Stomach smooth muscle (tissue), 2 donors: ENCODE data around the gene GABBR2.

Source experiments
- H3K27ac ChIP-seq: one replicate; pipeline ENCODE4 v1.7.0; 2013; ENCODE audit warnings: mild to moderate bottlenecking, low read length, inconsistent platforms
- H3K27me3 ChIP-seq, 2 donors: one replicate each; pipeline ENCODE4 v1.7.0; 2013; ENCODE audit warnings: low read length in 2 of 2; ENCODE audit not compliant: insufficient read depth in 2 of 2, control insufficient read depth in 1 of 2
- H3K36me3 ChIP-seq, 2 donors: one replicate each; pipeline ENCODE4 v1.7.0; 2013; ENCODE audit warnings: low read length in 2 of 2; ENCODE audit not compliant: control insufficient read depth in 2 of 2, insufficient read depth in 2 of 2
- H3K4me1 ChIP-seq: one replicate; pipeline ENCODE4 v1.7.0; 2013; ENCODE audit warnings: low read length; ENCODE audit not compliant: control insufficient read depth, insufficient read depth
- H3K4me3 ChIP-seq, 2 donors: one replicate each; pipeline ENCODE4 v1.7.0; 2013; ENCODE audit warnings: low read length in 2 of 2
- H3K9ac ChIP-seq, 2 donors: one replicate each; pipeline ENCODE4 v1.7.0; 2013; ENCODE audit warnings: low read length in 2 of 2, mild to moderate bottlenecking in 1 of 2
- H3K9me3 ChIP-seq, 2 donors: one replicate each; pipeline ENCODE4 v1.7.0; 2013; ENCODE audit warnings: low read length in 2 of 2; ENCODE audit not compliant: control insufficient read depth in 2 of 2
- donor health status: healthy.
- donor health status: Pancreatic carcinoma.

GABBR2 gene

GRCh38 chr9:98370976-98371315, 337.8 kb downstream of the GABBR2 start:
- Histone ChIP-seq H3K9me3 (peaks cover 0 to under 1% of the 10 kb centered on the region in 2 donors), H3K27ac (no peak overlapping the region), H3K4me3 (no peak overlapping the region), H3K36me3 (no peaks in the 10 kb centered on the region), H3K4me1 (no peaks in the 10 kb centered on the region), H3K27me3 (peaks cover 0 to 2% of the 10 kb centered on the region in 2 donors), H3K9ac (no peak overlapping the region)

- no peak overlapping the region for H3K27ac ChIP-seq
- H3K36me3 ChIP-seq = no peaks in the 10 kb centered on the region
- no peak overlapping the region for H3K4me3 ChIP-seq
These were observed 338.3 kb downstream of the GABBR2 start for GRCh38 chr9:98370300-98370975.

DNA sequence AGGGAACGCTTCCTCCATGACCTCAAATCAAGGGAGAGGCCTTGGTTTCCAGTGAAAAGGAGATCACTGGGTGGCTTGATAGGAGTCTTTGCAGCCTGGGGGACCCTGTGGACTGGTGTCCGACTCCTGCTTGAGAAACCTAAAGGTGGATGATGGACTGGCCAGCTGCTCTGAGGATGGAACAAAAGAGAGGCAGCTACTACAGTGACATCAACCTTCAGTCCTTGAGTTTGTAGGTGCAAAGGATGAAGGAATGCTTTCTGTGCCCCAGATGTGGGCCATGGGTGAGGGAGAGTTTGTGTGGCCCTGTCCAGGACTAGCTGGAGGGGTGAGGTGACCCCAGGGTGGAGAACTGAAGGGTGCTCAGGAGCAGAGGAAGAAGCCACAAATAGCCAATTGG, 338.8 kb downstream of the GABBR2 start:
- peaks cover 8% of the 10 kb centered on the region in 2 donors for H3K9me3 ChIP-seq
- H3K4me1 ChIP-seq = no peaks in the 10 kb centered on the region
- H3K9ac ChIP-seq = no peak overlapping the region
- no peak overlapping the region for H3K27ac ChIP-seq
- H3K27me3 ChIP-seq = peaks cover 0 to 2% of the 10 kb centered on the region in 2 donors
- H3K4me3 ChIP-seq = no peak overlapping the region
- no peaks in the 10 kb centered on the region for H3K36me3 ChIP-seq

More at GRCh38 chr9:98370300-98370975, 338.3 kb downstream of the GABBR2 start:
- Histone ChIP-seq H3K9me3 (peaks cover 3 to 4% of the 10 kb centered on the region in 2 donors), H3K27me3 (peaks cover 0 to 2% of the 10 kb centered on the region in 2 donors), H3K9ac (no peak overlapping the region), H3K4me1 (no peaks in the 10 kb centered on the region)

DNA sequence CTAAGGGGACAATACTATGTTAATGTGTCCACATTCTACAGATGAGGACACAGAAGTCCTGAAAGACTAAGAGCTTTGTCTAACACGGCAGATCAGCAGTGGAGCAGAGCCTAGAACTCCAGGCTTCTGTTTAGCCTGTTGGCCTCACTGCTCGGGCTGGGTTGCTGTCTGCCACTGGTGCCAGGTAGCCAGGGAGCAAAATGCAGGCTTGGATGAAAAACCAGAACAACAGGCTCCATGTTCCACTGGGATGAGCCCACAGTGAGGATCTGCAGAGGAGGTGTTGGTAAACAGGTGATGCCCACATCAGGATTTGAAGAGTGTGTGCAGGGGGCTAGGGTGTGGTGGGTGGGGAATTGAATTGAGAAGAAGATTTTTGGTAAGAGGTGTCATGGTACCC, 339.3 kb downstream of the GABBR2 start:
- H3K27ac ChIP-seq = no peak overlapping the region
- peaks cover 8 to 9% of the 10 kb centered on the region in 2 donors for H3K9me3 ChIP-seq
- no peaks in the 10 kb centered on the region for H3K36me3 ChIP-seq
- H3K4me1 ChIP-seq = no peaks in the 10 kb centered on the region
- H3K9ac ChIP-seq = no peak overlapping the region
- no peaks in the 10 kb centered on the region for H3K27me3 ChIP-seq
- no peak overlapping the region for H3K4me3 ChIP-seq

GRCh38 chr9:98369066-98369425, 339.7 kb downstream of the GABBR2 start:
- H3K36me3 ChIP-seq = no peaks in the 10 kb centered on the region
- no peaks in the 10 kb centered on the region for H3K27me3 ChIP-seq
- no peak overlapping the region for H3K27ac ChIP-seq
- no peak overlapping the region for H3K9ac ChIP-seq
- peaks cover 8 to 9% of the 10 kb centered on the region in 2 donors for H3K9me3 ChIP-seq
- H3K4me1 ChIP-seq = no peaks in the 10 kb centered on the region
- H3K4me3 ChIP-seq = no peak overlapping the region

DNA sequence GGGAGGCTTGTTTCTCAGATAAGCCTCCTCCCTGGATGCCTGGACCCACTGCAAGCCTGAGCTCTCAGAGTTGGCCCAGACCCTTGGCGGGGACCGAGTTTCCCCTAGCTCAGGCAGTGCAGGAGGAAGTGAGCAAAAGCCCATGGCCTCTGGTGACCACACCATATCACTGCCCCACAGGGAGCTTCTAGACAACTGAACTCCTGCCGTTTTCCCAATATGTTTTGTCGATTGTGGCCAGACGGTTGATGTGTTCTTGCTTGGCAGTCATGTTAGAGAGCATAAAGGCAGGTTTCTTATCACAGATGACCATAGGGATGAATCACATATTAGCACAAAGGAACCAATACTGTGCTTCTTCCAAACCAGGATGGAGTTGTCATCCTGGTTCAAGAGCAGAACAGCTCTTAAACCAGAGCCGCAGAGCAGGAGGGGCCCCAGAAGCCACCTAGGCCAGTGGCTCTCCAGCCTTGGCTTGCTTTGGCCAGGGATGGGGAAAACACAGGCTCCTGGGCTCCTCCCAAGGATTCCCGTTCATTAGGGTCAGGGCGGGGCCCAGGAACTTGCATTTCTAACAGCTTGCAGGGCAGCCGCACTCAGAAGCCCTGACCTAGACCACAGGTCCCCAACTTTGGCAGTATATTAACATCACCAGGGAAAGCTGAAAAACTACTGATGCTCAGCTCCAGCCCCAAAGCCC, 340.2 kb downstream of the GABBR2 start:
- no peaks in the 10 kb centered on the region for H3K27me3 ChIP-seq
- H3K9me3 ChIP-seq = peaks cover 8 to 9% of the 10 kb centered on the region in 2 donors

GRCh38 chr9:98367923-98368322, 340.8 kb downstream of the GABBR2 start:
- no peak overlapping the region for H3K27ac ChIP-seq
- H3K9ac ChIP-seq = no peak overlapping the region
- no peaks in the 10 kb centered on the region for H3K27me3 ChIP-seq
- H3K36me3 ChIP-seq = no peaks in the 10 kb centered on the region
- H3K4me1 ChIP-seq = no peaks in the 10 kb centered on the region
- no peak overlapping the region for H3K4me3 ChIP-seq
- peaks cover 8 to 9% of the 10 kb centered on the region in 2 donors for H3K9me3 ChIP-seq

More for the DNA sequence above, 340.2 kb downstream of the GABBR2 start:
- Histone ChIP-seq H3K27ac (no peak overlapping the region), H3K4me3 (no peak overlapping the region), H3K9ac (no peak overlapping the region), H3K36me3 (no peaks in the 10 kb centered on the region), H3K4me1 (no peaks in the 10 kb centered on the region)

GRCh38 chr9:98367371-98367900, 341.3 kb downstream of the GABBR2 start:
- Histone ChIP-seq H3K4me1 (no peaks in the 10 kb centered on the region), H3K4me3 (no peak overlapping the region), H3K27me3 (no peaks in the 10 kb centered on the region), H3K9ac (no peak overlapping the region), H3K36me3 (no peaks in the 10 kb centered on the region), H3K27ac (no peak overlapping the region), H3K9me3 (peaks cover 8 to 9% of the 10 kb centered on the region in 2 donors)

GRCh38 chr9:98365781-98366180, 343.0 kb downstream of the GABBR2 start:
- no peak overlapping the region for H3K4me3 ChIP-seq
- no peaks in the 10 kb centered on the region for H3K4me1 ChIP-seq
- H3K9ac ChIP-seq = no peak overlapping the region
- H3K27ac ChIP-seq = no peak overlapping the region
- no peaks in the 10 kb centered on the region for H3K27me3 ChIP-seq
- no peaks in the 10 kb centered on the region for H3K36me3 ChIP-seq
- peaks cover 8 to 9% of the 10 kb centered on the region in 2 donors for H3K9me3 ChIP-seq

- Histone ChIP-seq H3K36me3 (no peaks in the 10 kb centered on the region), H3K4me3 (no peak overlapping the region), H3K27me3 (no peaks in the 10 kb centered on the region), H3K4me1 (no peaks in the 10 kb centered on the region), H3K9me3 (peaks cover 8 to 9% of the 10 kb centered on the region in 2 donors), H3K9ac (no peak overlapping the region), H3K27ac (no peak overlapping the region)
These were observed 343.5 kb downstream of the GABBR2 start for GRCh38 chr9:98365227-98365669.

DNA sequence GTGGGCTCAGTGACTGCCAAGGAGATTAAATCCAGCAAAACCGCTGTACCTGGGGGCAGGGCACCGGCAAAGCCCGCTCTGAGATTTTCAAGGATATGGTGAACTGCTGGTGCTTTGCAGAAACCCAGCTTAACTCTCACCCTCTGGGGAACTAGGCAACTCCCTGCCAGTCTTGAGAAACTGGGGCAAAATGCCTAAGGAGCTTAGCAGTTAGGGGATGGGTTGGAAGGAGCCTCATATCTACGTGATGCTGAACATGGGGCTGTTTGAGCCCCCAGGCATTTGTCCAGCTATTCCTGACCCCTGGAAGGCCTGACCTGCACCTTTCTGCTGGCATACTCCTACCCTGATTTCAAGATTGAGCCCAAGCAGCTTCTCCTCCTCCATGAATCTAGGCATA, 344.6 kb downstream of the GABBR2 start:
- H3K27me3 ChIP-seq = no peaks in the 10 kb centered on the region
- H3K4me1 ChIP-seq = no peaks in the 10 kb centered on the region
- H3K27ac ChIP-seq = no peak overlapping the region
- no peak overlapping the region for H3K9ac ChIP-seq
- H3K4me3 ChIP-seq = no peak overlapping the region
- H3K36me3 ChIP-seq = no peaks in the 10 kb centered on the region
- peaks cover 8 to 9% of the 10 kb centered on the region in 2 donors for H3K9me3 ChIP-seq
